GM18507 (cell line): ENCODE measurements around the gene MMRN2.
"Not testable (repeated sequence)": the region's sequence is repeated elsewhere in the genome, so short reads cannot be mapped to it uniquely, and the experiment has no call there.

Experiments used
- DNase-seq: peaks from one replicate; pipeline ENCODE4 v3.0.0; 2011; ENCODE audit warnings: low read depth; ENCODE audit not compliant: insufficient read length; ENCODE audit errors: extremely low spot score
- FAIRE-seq: peaks from 2 replicates; lab custom pipeline; 2011; peaks lifted over from hg19 to GRCh38; lab: Jason Lieb, UNC

Gene MMRN2

GRCh38 chr10:86958116-86958900 is 893 bp upstream of the MMRN2 start, which contains the start of gene SNCG:
SNCG (plus strand) TSS chr10:86958599; CDS start chr10:86958698, 99 bp downstream.
- FAIRE-seq, result no peak
- no peak for DNase-seq

GRCh38 chr10:86956848-86957448 is 467 bp downstream of the MMRN2 start:
- DNase-seq, result no peak
- no peak for FAIRE-seq

GRCh38 chr10:86956195-86956847 is 1.1 kb downstream of the MMRN2 start:
- no peak for DNase-seq
- FAIRE-seq, result no peak

- FAIRE-seq (no peak), DNase-seq (no peak)
These were observed 1.8 kb downstream of the MMRN2 start for GRCh38 chr10:86955501-86956194.

- FAIRE-seq (no peak), DNase-seq (no peak)
These were observed 2.5 kb downstream of the MMRN2 start for GRCh38 chr10:86954681-86955500.

GRCh38 chr10:86953747-86954680 is 3.4 kb downstream of the MMRN2 start:
- DNase-seq (no peak), FAIRE-seq (no peak)

GRCh38 chr10:86952697-86953096 is 4.7 kb downstream of the MMRN2 start:
- FAIRE-seq, DNase-seq: not testable (repeated sequence)

GRCh38 chr10:86952106-86952505 is 5.3 kb downstream of the MMRN2 start:
- FAIRE-seq (no peak), DNase-seq (no peak)

- DNase-seq, result no peak
- FAIRE-seq, result no peak
These were observed 6.1 kb downstream of the MMRN2 start for GRCh38 chr10:86951184-86951761.

- FAIRE-seq (no peak), DNase-seq (no peak)
These were observed 7.1 kb downstream of the MMRN2 start for GRCh38 chr10:86950349-86950748.

- DNase-seq, FAIRE-seq: not testable (repeated sequence)
These were observed 9.6 kb downstream of the MMRN2 start for GRCh38 chr10:86947806-86948205.

GRCh38 chr10:86946213-86947155 is 10.9 kb downstream of the MMRN2 start:
- DNase-seq, result no peak
- no peak for FAIRE-seq

GRCh38 chr10:86945361-86946212 is 11.8 kb downstream of the MMRN2 start:
- no peak for FAIRE-seq
- DNase-seq, result no peak

- no peak for FAIRE-seq
- DNase-seq, result no peak
These were observed 12.5 kb downstream of the MMRN2 start for GRCh38 chr10:86944907-86945306.

- no peak for FAIRE-seq
These were observed 12.9 kb downstream of the MMRN2 start for GRCh38 chr10:86944471-86944870.

GRCh38 chr10:86944031-86944419 is 13.4 kb downstream of the MMRN2 start:
- FAIRE-seq (no peak), DNase-seq (no peak)

More at GRCh38 chr10:86944471-86944870, 12.9 kb downstream of the MMRN2 start:
- DNase-seq, result no peak
